ENCODE data around the gene OTOF. TPM values are rescaled to one million over a fixed set of nuclear protein-coding genes. Genes with fewer than 3 reads are reported as not detected.
A peak's percentile ranks its signal among the peaks of the same experiment; 100 is the strongest.

Gene OTOF
- total and polyA plus RNA-seq, 2 of the 13 experiments (the other 11 are each of a cell fraction or from before 2014, with no cell fraction given): 0.04 TPM; not detected in 1

- TF ChIP-seq ZBTB40 (IDR thresholded peaks at IDR 0.05) (no peak), ZBTB40 (CRISPR knock-in tag; IDR thresholded peaks at IDR 0.05) (peak; percentile 73; the same call in 1 of the 2 replicates), RNF2 (conservative IDR thresholded peaks at IDR 0.05; ENCODE audit: low read depth) (0 out of 2 replicates have a peak, but pooled peaks have one; percentile 62), ZFP90 (CRISPR knock-in tag; IDR thresholded peaks at IDR 0.05; ENCODE audit: borderline replicate concordance) (0 out of 2 replicates have a peak, but pooled peaks have one; percentile 55), ZNF747 (CRISPR knock-in tag; IDR thresholded peaks at IDR 0.05; ENCODE audit: borderline replicate concordance) (0 out of 2 replicates have a peak, but pooled peaks have one; percentile 63), RXRA (CRISPR knock-in tag; IDR thresholded peaks at IDR 0.05) (peak; percentile 83), TFAP4 (IDR thresholded peaks at IDR 0.05; ENCODE audit: borderline replicate concordance, low read depth) (peak; percentile 90), HOXA3 (CRISPR knock-in tag; IDR thresholded peaks at IDR 0.05) (peak; percentile 14; the same call in 1 of the 2 replicates), JUN (CRISPR knock-in tag; IDR thresholded peaks at IDR 0.05) (0 out of 2 replicates have a peak, but pooled peaks have one; percentile 18), MNT (IDR thresholded peaks at IDR 0.05) (0 out of 2 replicates have a peak, but pooled peaks have one; percentile 3), ZFP37 (CRISPR knock-in tag; IDR thresholded peaks at IDR 0.05; ENCODE audit: borderline replicate concordance) (no peak), ZZZ3 (CRISPR knock-in tag; IDR thresholded peaks at IDR 0.05; ENCODE audit: borderline replicate concordance) (no peak; the same call in 1 of the 2 replicates)
Measured at GRCh38 chr2:26455670-26456439, 22.1 kb downstream of the OTOF start (continued).

All from HepG2 (cell line).